Heart left ventricle (tissue), 13 donors: ENCODE data around the gene SLC15A4.

Experiments used
- CTCF ChIP-seq, 12 donors: fragments of 200-600 bp; sonication (generic) in 4 of 12; IDR thresholded peaks; one replicate each; pipeline versions ENCODE4 v1.5.0 to v1.8.0; 2018 to 2022; ENCODE audit warnings: antibody characterized with exemption in 12 of 12, mild to moderate bottlenecking in 5 of 12
- POLR2A ChIP-seq, 2 donors: fragments of 450-650 bp; IDR thresholded peaks; one replicate each; pipeline ENCODE4 v1.6.1; 2017; ENCODE audit warnings: antibody characterized with exemption in 2 of 2, mild to moderate bottlenecking in 2 of 2, moderate library complexity in 2 of 2
- donor health status: ischemic (EF 13 %, LVEDD 7.1; RV severe dilation, severe dysfunction).
- donor health status: DM: no; HTN: yes; CAD: no.
- donor health status: DM: no; HTN: no; CAD: no.
- donor health status: ischemic (EF 25% LVEDD 6.9; RV normal size, moderate dysfunction).
- donor health status: ischemic (EF 25% LVEDD 5.7; RV mildly dilated, moderate dysfunction).
- donor health status: ischemic (EF 35%, LVEDD 5.7; RV mildly dilated, moderate dysfunction).
- donor health status: nonischemic (EF 11% LVEDD 7.7; RV severe dilation, severe dysfunction).
- donor health status: DM: yes; HTN: yes; CAD: no.
- donor health status: PGD.
- donor health status: ischemic (EF 29% LVEDD 5.4; RV normal size, mild dysfunction).
- donor health status: nonischemic (EF 23%, LVEDD 6.1; RV moderate dilation, normal function).

GRCh38 chr12:128783129-128783574, 40.6 kb downstream of the SLC15A4 start:
- TF ChIP-seq CTCF (IDR thresholded peaks at IDR 0.05) (no peak), POLR2A (IDR thresholded peaks at IDR 0.05) (no peak)
